Measurements from ENCODE around the gene THRSP. TPM values are rescaled to one million over a fixed set of nuclear protein-coding genes. Genes with fewer than 3 reads are reported as not detected.
A peak's percentile ranks its signal among the peaks of the same experiment; 100 is the strongest.

Gene THRSP
- total RNA-seq, 1 experiment from 2014 or later = not detected

DNA sequence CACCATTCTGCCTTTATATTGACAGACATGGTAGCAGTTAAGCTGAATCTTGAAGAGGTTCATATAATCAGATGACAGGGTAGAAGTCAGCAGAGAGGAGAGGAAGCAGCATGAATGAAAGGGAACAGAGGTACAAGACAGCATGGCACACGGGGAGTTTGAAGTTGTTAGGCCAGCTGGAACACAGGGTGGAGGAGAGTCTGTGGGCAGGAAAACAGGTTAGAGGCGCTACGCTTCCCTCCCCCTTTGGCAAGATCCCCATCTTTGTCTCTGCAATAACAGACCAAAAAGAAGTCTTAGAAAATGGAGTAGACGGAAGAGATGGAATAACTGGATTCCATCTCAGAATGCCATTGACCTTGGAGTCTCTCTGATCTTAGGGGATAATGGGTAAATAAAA, 36.0 kb downstream of the THRSP start:
- H3K23ac ChIP-seq (ENCODE audit: insufficient read length, low read depth, low read length) = no peak overlapping the region
- no peaks in the 10 kb centered on the region for H3K4me1 ChIP-seq (ENCODE audit: insufficient read depth, low read length)
- DNase-seq = no peak
- Mint-ChIP-seq H3K27me3 (ENCODE audit: low read depth) (no peaks in the 10 kb centered on the region), H3K27ac (peak overlapping the region in 1 of 3 experiments; percentile 8; a peak in 1 of 7 replicates), H3K9me3 (no peaks in the 10 kb centered on the region), H3K36me3 (ENCODE audit: insufficient read depth in 1 of 3, low read depth in 3 of 3) (peaks cover 9 to 59% (median 41%) of the 10 kb centered on the region in 3 experiments; a peak in 6 of 7 replicates), H3K4me3 (no peak overlapping the region), H3K4me1 (no peaks in the 10 kb centered on the region)
- H3K79me2 ChIP-seq (ENCODE audit: insufficient read depth, low read length) = no peaks in the 10 kb centered on the region
- no peak overlapping the region for H4K91ac ChIP-seq (ENCODE audit: insufficient read length, low read depth, low read length)
- H3K27me3 ChIP-seq (ENCODE audit: insufficient read depth, low read length) = no peaks in the 10 kb centered on the region
- no peak overlapping the region for H4K8ac ChIP-seq (replicated peaks; ENCODE audit: insufficient read length, low read depth, low read length)
- no peak overlapping the region for H2BK12ac ChIP-seq (ENCODE audit: insufficient read length, low read depth, low read length)
- H2AFZ ChIP-seq (ENCODE audit: low read length) = no peak overlapping the region
- H3K79me1 ChIP-seq (ENCODE audit: insufficient read depth, low read depth, low read length, poor library complexity, severe bottlenecking) = no peaks in the 10 kb centered on the region
- no peak overlapping the region for H2BK20ac ChIP-seq (ENCODE audit: low read depth, low read length, poor library complexity, severe bottlenecking)
- H2BK5ac ChIP-seq (ENCODE audit: insufficient read length, low read length) = no peak overlapping the region
- H3T11ph ChIP-seq (ENCODE audit: low read length) = no peak overlapping the region
- no peaks in the 10 kb centered on the region for H3K23me2 ChIP-seq (ENCODE audit: insufficient read length, low read depth, low read length, poor library complexity, severe bottlenecking)
- H3K4me2 ChIP-seq (ENCODE audit: insufficient read depth, insufficient read length, low read length) = no peak overlapping the region
- no peak overlapping the region for H2AK5ac ChIP-seq (ENCODE audit: insufficient read length, low read length)
- no peak overlapping the region for H3K4ac ChIP-seq (ENCODE audit: low read depth, low read length)
- no peak overlapping the region for H4K5ac ChIP-seq (ENCODE audit: insufficient read length, low read depth, low read length)
- no CpG with 5 or more reads among the region's 4 CpGs for WGBS (ENCODE audit: extremely low coverage, insufficient read length, low lambda C conversion rate)
- no peaks in the 10 kb centered on the region for H4K20me1 ChIP-seq (ENCODE audit: control insufficient read depth, insufficient read depth, insufficient read length)
- TF ChIP-seq, protein P1, sequence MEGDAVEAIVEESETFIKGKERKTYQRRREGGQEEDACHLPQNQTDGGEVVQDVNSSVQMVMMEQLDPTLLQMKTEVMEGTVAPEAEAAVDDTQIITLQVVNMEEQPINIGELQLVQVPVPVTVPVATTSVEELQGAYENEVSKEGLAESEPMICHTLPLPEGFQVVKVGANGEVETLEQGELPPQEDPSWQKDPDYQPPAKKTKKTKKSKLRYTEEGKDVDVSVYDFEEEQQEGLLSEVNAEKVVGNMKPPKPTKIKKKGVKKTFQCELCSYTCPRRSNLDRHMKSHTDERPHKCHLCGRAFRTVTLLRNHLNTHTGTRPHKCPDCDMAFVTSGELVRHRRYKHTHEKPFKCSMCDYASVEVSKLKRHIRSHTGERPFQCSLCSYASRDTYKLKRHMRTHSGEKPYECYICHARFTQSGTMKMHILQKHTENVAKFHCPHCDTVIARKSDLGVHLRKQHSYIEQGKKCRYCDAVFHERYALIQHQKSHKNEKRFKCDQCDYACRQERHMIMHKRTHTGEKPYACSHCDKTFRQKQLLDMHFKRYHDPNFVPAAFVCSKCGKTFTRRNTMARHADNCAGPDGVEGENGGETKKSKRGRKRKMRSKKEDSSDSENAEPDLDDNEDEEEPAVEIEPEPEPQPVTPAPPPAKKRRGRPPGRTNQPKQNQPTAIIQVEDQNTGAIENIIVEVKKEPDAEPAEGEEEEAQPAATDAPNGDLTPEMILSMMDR (conservative IDR thresholded peaks at IDR 0.05) = no peak
- no peak overlapping the region for H3K56ac ChIP-seq (ENCODE audit: insufficient read length, low read depth, low read length)
- no peak overlapping the region for H2BK120ac ChIP-seq (ENCODE audit: low read depth, low read length, poor library complexity, severe bottlenecking)
- no peak overlapping the region for H3K9ac ChIP-seq (ENCODE audit: extremely low read depth, insufficient read length, low read length)
- H3K27ac ChIP-seq (ENCODE audit: insufficient read length, low read depth, low read length) = no peak overlapping the region
- no peak overlapping the region for H3K18ac ChIP-seq (ENCODE audit: insufficient read length, low read depth, low read length)
- H3K14ac ChIP-seq (ENCODE audit: insufficient read depth, low read length) = no peak overlapping the region
- H2BK15ac ChIP-seq (ENCODE audit: low read depth, low read length) = no peak overlapping the region
- no peaks in the 10 kb centered on the region for H3K9me3 ChIP-seq (ENCODE audit: control insufficient read depth, low read depth, low read length)

Measured in H9 (cell line).